ENCODE results near the gene OSBPL6.
"Not testable (repeated sequence)": the region's sequence is repeated elsewhere in the genome, so short reads cannot be mapped to it uniquely, and the experiment has no call there.

Gene OSBPL6

GRCh38 chr2:178331474-178332432, 137.4 kb downstream of the OSBPL6 start:
- no peak overlapping the region for H3K4me3 ChIP-seq (ENCODE audit: low read depth, low read length)
- no peak for TF ChIP-seq CTCF (IDR thresholded peaks at IDR 0.05; ENCODE audit: borderline replicate concordance, insufficient read depth, low read depth, low read length)

- no peak overlapping the region for H3K4me3 ChIP-seq (ENCODE audit: low read depth, low read length)
- TF ChIP-seq CTCF (IDR thresholded peaks at IDR 0.05; ENCODE audit: borderline replicate concordance, insufficient read depth, low read depth, low read length), result no peak
These were observed 139.5 kb downstream of the OSBPL6 start for GRCh38 chr2:178333851-178334250.

GRCh38 chr2:178335230-178335629, 140.9 kb downstream of the OSBPL6 start:
- no peak overlapping the region for H3K4me3 ChIP-seq (ENCODE audit: low read depth, low read length)
- TF ChIP-seq CTCF (IDR thresholded peaks at IDR 0.05; ENCODE audit: borderline replicate concordance, insufficient read depth, low read depth, low read length), result no peak

- no peak overlapping the region for H3K4me3 ChIP-seq (ENCODE audit: low read depth, low read length)
- no peak for TF ChIP-seq CTCF (IDR thresholded peaks at IDR 0.05; ENCODE audit: borderline replicate concordance, insufficient read depth, low read depth, low read length)
These were observed 149.8 kb downstream of the OSBPL6 start for GRCh38 chr2:178344121-178344520.

DNA sequence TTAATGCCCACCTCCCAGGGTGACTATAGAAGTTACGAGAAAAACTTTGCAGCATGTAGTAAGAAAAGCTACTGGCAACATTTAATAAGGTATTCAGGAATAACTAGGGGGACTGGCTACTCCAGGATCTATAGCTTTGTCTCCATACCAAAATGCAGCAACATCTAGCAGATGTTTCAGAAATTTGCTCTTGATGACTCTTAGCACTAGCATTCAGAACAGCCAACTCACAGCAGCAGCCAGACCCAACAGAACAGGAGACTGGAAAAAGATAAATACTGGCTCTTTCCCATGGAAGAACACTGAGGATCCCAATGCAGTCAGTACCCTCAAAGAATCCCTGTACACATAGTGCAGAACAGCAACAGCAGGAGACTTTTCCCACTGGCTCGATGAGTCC, 151.6 kb downstream of the OSBPL6 start:
- H3K4me3 ChIP-seq (ENCODE audit: low read depth, low read length), result no peak overlapping the region
- no peak for TF ChIP-seq CTCF (IDR thresholded peaks at IDR 0.05; ENCODE audit: borderline replicate concordance, insufficient read depth, low read depth, low read length)

DNA sequence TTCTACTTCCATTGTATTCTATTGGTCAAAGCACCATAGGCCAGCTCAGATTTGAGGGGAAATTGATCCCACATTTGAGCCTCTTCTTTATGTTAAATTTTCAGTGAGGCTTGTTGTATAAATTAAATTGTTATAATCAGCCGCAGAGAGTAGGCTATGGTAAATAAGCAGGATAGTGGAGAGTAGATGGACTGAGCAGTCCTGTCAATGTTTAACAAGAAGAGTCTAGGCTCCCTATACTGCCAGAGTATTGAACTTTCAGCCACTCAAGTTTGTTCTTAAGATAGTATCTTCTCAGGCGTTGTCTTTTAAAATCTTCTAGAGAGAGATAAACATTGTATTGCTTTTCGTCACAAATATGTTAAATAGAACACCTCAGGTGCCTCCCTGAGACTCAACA, 155.7 kb downstream of the OSBPL6 start:
- H3K4me3 ChIP-seq (ENCODE audit: low read depth, low read length), result no peak overlapping the region
- no peak for TF ChIP-seq CTCF (IDR thresholded peaks at IDR 0.05; ENCODE audit: borderline replicate concordance, insufficient read depth, low read depth, low read length)

GRCh38 chr2:178357704-178358103, 163.4 kb downstream of the OSBPL6 start:
- H3K4me3 ChIP-seq (ENCODE audit: low read depth, low read length), result not testable (repeated sequence)
